MCF 10A (cell line): Measurements from ENCODE around the gene MOB1B. TPM values are rescaled to one million over a fixed set of nuclear protein-coding genes. Genes with fewer than 3 reads are reported as not detected.

ENCODE experiments used
- BruUV-seq: library from RNA; stranded (reverse); fragments of 400-500 nt; replicated peaks from 2 replicates; lab custom pipeline; 2021; lab: Mats Ljungman, UMichigan
- CTCF ChIA-PET: fragments of 300-600 bp; sonication (Branson Sonifier 250); formaldehyde crosslinking; extraction: SDS; loops from one replicate; lab custom pipeline; 2021; ENCODE audit warnings: antibody characterized with exemption, inconsistent platforms; lab: Yijun Ruan, JAX
- POLR2A ChIA-PET: fragments of 300-600, 350-650 bp; sonication (Branson Sonifier 250); formaldehyde crosslinking; extraction: SDS; loops from one replicate; lab custom pipeline; 2020; ENCODE audit warnings: antibody characterized with exemption, inconsistent platforms; lab: Yijun Ruan, JAX
- DNase-seq: peaks from one replicate; pipeline ENCODE4 v3.0.0-alpha.2; 2018; ENCODE audit not compliant: unreplicated experiment
- H3K27ac Mint-ChIP-seq: one replicate; pipeline ENCODE4 v1.8.0; 2022; ENCODE audit warnings: mild to moderate bottlenecking, low read depth, mixed read lengths; ENCODE audit not compliant: unreplicated experiment
- H3K27me3 Mint-ChIP-seq: one replicate; pipeline ENCODE4 v1.8.0; 2022; ENCODE audit warnings: mixed read lengths; ENCODE audit not compliant: insufficient read depth, unreplicated experiment
- H3K36me3 Mint-ChIP-seq: one replicate; pipeline ENCODE4 v1.8.0; 2022; ENCODE audit warnings: mild to moderate bottlenecking, moderate library complexity, mixed read lengths; ENCODE audit not compliant: insufficient read depth, unreplicated experiment
- H3K4me1 Mint-ChIP-seq: one replicate; pipeline ENCODE4 v1.8.0; 2022; ENCODE audit warnings: mixed read lengths; ENCODE audit not compliant: insufficient read depth, unreplicated experiment
- H3K4me3 Mint-ChIP-seq: one replicate; pipeline ENCODE4 v1.8.0; 2022; ENCODE audit warnings: mild to moderate bottlenecking, moderate library complexity, mixed read lengths; ENCODE audit not compliant: unreplicated experiment
- H3K9me3 Mint-ChIP-seq: one replicate; pipeline ENCODE4 v1.8.0; 2022; ENCODE audit warnings: mixed read lengths; ENCODE audit not compliant: unreplicated experiment
- intact Hi-C: fragments of 100-400 bp; cut with micrococcal nuclease; formaldehyde crosslinking; loops from 2 replicates; pipeline ENCODE4 v1.14.1; 2022
- total RNA-seq: library from RNA; stranded (reverse); gene quantifications from 2 replicates; pipeline ENCODE4 v1.2.3, GENCODE V29; 2022
- TF ChIP-seq, protein P1 (sequence below): fragments of 200-600 bp; IDR thresholded peaks from one replicate; pipeline ENCODE4 v1.8.0; 2022; ENCODE audit warnings: antibody characterized with exemption, mild to moderate bottlenecking; ENCODE audit not compliant: unreplicated experiment

MOB1B gene
- total RNA-seq, 1 experiment from 2014 or later: 16.1 TPM

DNA sequence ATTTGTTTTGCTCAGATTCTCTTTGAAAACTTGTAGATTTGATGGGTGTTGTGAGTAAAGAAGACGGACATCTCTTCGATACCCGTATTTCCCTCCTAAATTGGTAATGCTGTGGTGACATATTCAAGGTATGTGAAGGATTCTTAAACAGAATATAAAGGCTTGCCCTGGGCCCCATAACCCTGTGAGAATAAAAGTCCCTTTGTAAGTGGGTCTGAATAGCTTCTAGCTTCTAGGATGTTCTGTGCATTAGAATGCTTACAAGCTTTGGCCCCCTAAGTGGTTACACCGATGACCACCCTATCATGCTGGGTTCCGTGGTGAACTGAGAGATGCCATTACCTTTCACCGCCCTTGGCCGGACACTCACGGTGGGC is 574 bp upstream of the MOB1B start:
- H3K4me3 Mint-ChIP-seq: peak overlapping the region; percentile 85
- BruUV-seq: no TSS peak
- TF ChIP-seq, protein P1, sequence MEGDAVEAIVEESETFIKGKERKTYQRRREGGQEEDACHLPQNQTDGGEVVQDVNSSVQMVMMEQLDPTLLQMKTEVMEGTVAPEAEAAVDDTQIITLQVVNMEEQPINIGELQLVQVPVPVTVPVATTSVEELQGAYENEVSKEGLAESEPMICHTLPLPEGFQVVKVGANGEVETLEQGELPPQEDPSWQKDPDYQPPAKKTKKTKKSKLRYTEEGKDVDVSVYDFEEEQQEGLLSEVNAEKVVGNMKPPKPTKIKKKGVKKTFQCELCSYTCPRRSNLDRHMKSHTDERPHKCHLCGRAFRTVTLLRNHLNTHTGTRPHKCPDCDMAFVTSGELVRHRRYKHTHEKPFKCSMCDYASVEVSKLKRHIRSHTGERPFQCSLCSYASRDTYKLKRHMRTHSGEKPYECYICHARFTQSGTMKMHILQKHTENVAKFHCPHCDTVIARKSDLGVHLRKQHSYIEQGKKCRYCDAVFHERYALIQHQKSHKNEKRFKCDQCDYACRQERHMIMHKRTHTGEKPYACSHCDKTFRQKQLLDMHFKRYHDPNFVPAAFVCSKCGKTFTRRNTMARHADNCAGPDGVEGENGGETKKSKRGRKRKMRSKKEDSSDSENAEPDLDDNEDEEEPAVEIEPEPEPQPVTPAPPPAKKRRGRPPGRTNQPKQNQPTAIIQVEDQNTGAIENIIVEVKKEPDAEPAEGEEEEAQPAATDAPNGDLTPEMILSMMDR: no peak
- H3K27ac Mint-ChIP-seq: peak overlapping the region; percentile 68
- intact Hi-C loops: loop anchor here (5.0 kb wide), 2 partner anchors 91 to 194 kb away; partner anchors contain the start of gene DCK
- H3K4me1 Mint-ChIP-seq: peaks cover 9% of the 10 kb centered on the region
- no peaks in the 10 kb centered on the region for H3K36me3 Mint-ChIP-seq
- CTCF ChIA-PET: interaction anchor here (0.5 to 2.0 kb wide), 8 partner anchors 11 to 1016 kb away, joined by 3 to 11 read pairs (median 4); no protein-coding TSS in a partner anchor
- no peaks in the 10 kb centered on the region for H3K27me3 Mint-ChIP-seq
- H3K9me3 Mint-ChIP-seq: no peaks in the 10 kb centered on the region
- DNase-seq: peak; percentile 18
- POLR2A ChIA-PET: interaction anchor here (0.6 to 2.3 kb wide), 13 partner anchors 12 to 218 kb away, joined by 3 to 22 read pairs (median 4); partner anchors contain the start of genes DCK, GRSF1 and UTP3

DNA sequence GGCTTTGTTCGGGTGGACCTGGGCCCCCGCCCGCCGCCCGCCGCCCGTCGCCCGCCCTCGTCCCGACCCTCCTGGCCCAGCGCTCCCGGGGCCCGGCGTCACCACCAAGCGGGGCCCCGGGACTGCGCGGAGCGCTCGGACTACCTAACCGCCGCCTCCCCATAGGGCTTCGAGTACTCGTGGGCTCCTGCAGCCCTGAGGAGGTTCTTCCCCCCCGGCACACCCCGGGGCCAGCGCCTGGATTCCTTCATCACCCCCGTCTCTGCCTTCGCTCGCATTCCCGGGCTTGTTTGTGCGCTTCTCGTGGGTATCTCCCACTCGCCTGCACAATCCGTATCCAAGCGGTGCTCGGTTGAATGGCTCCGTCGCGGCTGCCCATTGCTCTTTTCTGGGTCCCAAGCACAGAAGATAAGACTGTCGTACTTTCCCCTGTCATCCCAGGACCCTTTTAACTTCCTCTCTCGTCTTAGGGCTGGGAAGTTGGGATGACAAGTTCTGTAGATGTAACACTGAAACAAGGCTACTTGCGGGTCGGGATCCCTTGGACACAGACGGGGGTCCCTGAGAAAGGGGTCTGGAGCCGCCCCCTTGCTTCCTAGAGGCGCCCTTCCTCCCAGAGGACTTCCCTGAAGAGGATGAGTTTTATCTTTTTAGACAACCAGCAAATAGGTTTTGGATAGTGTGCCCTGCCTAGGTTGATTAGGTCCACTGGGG is 565 bp downstream of the MOB1B start:
- intact Hi-C loops: loop anchor here (5.0 kb wide), 2 partner anchors 90 to 195 kb away; partner anchors contain the start of gene DCK
- POLR2A ChIA-PET: interaction anchor here (0.6 to 2.3 kb wide), 12 partner anchors 9 to 219 kb away, joined by 3 to 22 read pairs (median 4); partner anchors contain the start of genes DCK, GRSF1 and UTP3
- peak; percentile 32 for DNase-seq
- BruUV-seq: no TSS peak
- H3K4me3 Mint-ChIP-seq: peak overlapping the region; percentile 85
- no peaks in the 10 kb centered on the region for H3K36me3 Mint-ChIP-seq
- peak overlapping the region; percentile 68 for H3K27ac Mint-ChIP-seq
- peaks cover 9% of the 10 kb centered on the region for H3K4me1 Mint-ChIP-seq
- CTCF ChIA-PET: interaction anchor here (1.3 to 2.0 kb wide), 3 partner anchors 21 to 168 kb away, joined by 4 to 11 read pairs (median 5); no protein-coding TSS in a partner anchor
- TF ChIP-seq, protein P1: no peak
- no peaks in the 10 kb centered on the region for H3K27me3 Mint-ChIP-seq
- H3K9me3 Mint-ChIP-seq: no peaks in the 10 kb centered on the region

DNA sequence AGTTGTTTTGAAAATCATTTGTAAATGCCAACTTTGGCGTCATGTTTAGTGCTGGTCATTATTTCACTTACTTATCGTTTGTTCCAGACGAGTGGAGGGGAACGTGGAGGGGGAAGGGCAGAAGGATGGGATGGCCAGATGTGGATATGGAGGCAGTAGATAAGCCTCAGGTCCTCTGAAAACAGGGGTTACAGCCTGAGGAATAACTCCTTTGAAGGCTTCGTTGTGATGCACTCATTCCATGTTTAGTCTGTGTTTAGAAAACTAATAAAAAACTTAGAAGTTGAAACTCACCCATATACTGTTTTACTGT is 1.1 kb downstream of the MOB1B start:
- Mint-ChIP-seq H3K9me3 (no peaks in the 10 kb centered on the region), H3K4me3 (peak overlapping the region; percentile 85), H3K36me3 (peaks cover 4% of the 10 kb centered on the region), H3K4me1 (peaks cover 9% of the 10 kb centered on the region), H3K27me3 (no peaks in the 10 kb centered on the region), H3K27ac (peak overlapping the region; percentile 68)
- POLR2A ChIA-PET: no interaction called here
- DNase-seq: no peak
- CTCF ChIA-PET: no interaction called here
- intact Hi-C loops: loop anchor here (5.0 kb wide), 2 partner anchors 89 to 196 kb away; partner anchors contain the start of gene DCK
- TF ChIP-seq, protein P1: no peak
- no TSS peak for BruUV-seq

DNA sequence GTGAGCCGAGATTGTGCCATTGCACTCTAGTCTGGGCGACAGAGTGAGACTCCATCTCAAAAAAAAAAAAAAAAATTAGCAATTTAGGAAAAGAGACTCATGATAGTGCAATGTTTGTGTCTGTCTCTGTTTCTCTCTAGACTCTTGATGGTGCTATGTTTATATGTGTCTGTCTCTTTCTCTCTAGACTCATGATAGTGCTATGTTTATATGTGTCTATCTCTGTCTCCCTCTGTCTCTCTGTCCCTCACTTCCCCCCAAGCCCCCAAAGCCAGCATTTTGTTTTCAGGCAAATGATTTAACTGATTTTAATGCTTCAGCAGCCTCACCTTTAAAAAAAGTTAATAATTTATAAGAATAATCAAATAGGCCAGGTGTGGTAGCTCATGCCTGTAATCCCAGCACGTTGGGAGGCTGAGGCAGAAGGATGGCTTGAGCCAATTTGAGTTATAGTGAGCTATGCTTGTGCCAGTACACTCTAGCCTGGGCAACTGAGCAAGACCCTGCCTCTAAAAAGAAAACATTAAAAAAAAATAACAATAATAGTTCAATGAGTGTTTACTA is 6.9 kb downstream of the MOB1B start:
- Mint-ChIP-seq H3K27me3 (no peaks in the 10 kb centered on the region), H3K9me3 (no peaks in the 10 kb centered on the region), H3K4me1 (no peaks in the 10 kb centered on the region), H3K36me3 (peaks cover 17% of the 10 kb centered on the region), H3K4me3 (no peak overlapping the region), H3K27ac (no peak overlapping the region)
- ChIA-PET CTCF (interaction anchor here (0.7 kb wide), 2 partner anchors 54 to 182 kb away, joined by 4 read pairs; no protein-coding TSS in a partner anchor), POLR2A (interaction anchor here (0.6 kb wide), 1 partner anchor 16 kb away, joined by 3 read pairs; no protein-coding TSS in a partner anchor)
- TF ChIP-seq, protein P1: no peak
- intact Hi-C loops: no loop called here
- DNase-seq: no peak
- BruUV-seq: no TSS peak
